ENCODE data around the gene C11orf97.

C11orf97 gene

DNA sequence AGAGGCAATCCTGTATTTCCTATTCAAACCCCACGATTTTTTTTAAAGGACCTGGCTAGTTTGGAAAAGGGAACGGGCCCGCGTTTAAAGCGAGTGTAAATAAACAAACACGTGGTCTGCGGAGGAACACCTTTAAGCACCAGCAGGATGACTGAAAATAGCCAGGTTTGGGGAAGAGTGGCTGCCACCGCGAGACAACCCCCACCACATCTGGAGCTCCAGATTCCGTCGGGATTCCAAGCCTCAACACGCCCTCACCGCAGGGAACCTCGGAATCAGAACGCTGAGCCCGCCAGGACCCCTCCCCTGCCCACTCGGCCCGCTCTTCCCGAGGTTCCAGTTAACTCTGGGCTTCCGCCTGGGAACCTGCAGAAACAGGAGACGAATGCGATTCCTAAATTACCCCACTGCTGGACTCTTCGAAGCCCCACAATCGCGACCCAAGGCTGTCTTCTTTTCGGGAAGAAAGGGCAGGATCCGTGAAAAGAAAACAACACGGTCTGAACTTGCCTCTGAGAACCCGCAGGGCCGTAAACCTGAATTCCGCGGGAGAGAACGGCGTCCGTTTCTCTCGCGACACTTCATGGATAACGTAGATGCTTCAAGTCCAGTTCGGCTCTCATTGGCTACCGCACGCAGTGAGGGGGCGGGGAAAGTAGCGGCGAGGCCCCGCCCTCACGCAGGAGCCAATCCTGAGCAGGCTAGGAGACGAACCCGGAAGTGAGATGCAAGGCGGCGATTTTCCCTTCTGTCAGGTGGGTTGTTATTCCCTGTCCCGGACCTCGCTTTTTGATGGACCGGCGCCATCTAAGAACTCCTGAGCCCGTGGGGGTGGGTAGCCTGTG lies 18.8 kb upstream of the C11orf97 start, which contains the start of the genes ANKRD49 and MRE11 (continued):
- TF ChIP-seq ZNF768 (tag by site-specific recombination; IDR thresholded peaks at IDR 0.05), result no peak
- peak; percentile 73; the same call in 1 of the 2 replicates for TF ChIP-seq ZNF561 (tag by site-specific recombination; IDR thresholded peaks at IDR 0.05; ENCODE audit: borderline replicate concordance)
- TF ChIP-seq PRDM1 (tag by site-specific recombination; IDR thresholded peaks at IDR 0.05), result no peak
- TF ChIP-seq ZNF302 (tag by site-specific recombination; IDR thresholded peaks at IDR 0.05; ENCODE audit: low read depth), result no peak
- TF ChIP-seq ZNF837 (tag by site-specific recombination; IDR thresholded peaks at IDR 0.05), result no peak
- TF ChIP-seq, protein P1, sequence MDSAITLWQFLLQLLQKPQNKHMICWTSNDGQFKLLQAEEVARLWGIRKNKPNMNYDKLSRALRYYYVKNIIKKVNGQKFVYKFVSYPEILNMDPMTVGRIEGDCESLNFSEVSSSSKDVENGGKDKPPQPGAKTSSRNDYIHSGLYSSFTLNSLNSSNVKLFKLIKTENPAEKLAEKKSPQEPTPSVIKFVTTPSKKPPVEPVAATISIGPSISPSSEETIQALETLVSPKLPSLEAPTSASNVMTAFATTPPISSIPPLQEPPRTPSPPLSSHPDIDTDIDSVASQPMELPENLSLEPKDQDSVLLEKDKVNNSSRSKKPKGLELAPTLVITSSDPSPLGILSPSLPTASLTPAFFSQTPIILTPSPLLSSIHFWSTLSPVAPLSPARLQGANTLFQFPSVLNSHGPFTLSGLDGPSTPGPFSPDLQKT (IDR thresholded peaks at IDR 0.05; ENCODE audit: borderline replicate concordance, low read depth, low read length), result no peak
- no peak for TF ChIP-seq ZNF211 (tag by site-specific recombination; IDR thresholded peaks at IDR 0.05; ENCODE audit: low read depth)
- TF ChIP-seq, protein P2, sequence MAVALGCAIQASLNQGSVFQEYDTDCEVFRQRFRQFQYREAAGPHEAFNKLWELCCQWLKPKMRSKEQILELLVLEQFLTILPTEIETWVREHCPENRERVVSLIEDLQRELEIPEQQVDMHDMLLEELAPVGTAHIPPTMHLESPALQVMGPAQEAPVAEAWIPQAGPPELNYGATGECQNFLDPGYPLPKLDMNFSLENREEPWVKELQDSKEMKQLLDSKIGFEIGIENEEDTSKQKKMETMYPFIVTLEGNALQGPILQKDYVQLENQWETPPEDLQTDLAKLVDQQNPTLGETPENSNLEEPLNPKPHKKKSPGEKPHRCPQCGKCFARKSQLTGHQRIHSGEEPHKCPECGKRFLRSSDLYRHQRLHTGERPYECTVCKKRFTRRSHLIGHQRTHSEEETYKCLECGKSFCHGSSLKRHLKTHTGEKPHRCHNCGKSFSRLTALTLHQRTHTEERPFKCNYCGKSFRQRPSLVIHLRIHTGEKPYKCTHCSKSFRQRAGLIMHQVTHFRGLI (tag by site-specific recombination; IDR thresholded peaks at IDR 0.05), result no peak
- peak; percentile 71 for TF ChIP-seq ZIC2 (tag by site-specific recombination; IDR thresholded peaks at IDR 0.05)
- TF ChIP-seq, protein P3, sequence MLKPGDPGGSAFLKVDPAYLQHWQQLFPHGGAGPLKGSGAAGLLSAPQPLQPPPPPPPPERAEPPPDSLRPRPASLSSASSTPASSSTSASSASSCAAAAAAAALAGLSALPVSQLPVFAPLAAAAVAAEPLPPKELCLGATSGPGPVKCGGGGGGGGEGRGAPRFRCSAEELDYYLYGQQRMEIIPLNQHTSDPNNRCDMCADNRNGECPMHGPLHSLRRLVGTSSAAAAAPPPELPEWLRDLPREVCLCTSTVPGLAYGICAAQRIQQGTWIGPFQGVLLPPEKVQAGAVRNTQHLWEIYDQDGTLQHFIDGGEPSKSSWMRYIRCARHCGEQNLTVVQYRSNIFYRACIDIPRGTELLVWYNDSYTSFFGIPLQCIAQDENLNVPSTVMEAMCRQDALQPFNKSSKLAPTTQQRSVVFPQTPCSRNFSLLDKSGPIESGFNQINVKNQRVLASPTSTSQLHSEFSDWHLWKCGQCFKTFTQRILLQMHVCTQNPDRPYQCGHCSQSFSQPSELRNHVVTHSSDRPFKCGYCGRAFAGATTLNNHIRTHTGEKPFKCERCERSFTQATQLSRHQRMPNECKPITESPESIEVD (tag by site-specific recombination; IDR thresholded peaks at IDR 0.05), result no peak
- 0 out of 2 replicates have a peak, but pooled peaks have one; percentile 24 for TF ChIP-seq ZFP37 (tag by site-specific recombination; IDR thresholded peaks at IDR 0.05)
- TF ChIP-seq ZSCAN16 (tag by site-specific recombination; IDR thresholded peaks at IDR 0.05), result no peak

DNA sequence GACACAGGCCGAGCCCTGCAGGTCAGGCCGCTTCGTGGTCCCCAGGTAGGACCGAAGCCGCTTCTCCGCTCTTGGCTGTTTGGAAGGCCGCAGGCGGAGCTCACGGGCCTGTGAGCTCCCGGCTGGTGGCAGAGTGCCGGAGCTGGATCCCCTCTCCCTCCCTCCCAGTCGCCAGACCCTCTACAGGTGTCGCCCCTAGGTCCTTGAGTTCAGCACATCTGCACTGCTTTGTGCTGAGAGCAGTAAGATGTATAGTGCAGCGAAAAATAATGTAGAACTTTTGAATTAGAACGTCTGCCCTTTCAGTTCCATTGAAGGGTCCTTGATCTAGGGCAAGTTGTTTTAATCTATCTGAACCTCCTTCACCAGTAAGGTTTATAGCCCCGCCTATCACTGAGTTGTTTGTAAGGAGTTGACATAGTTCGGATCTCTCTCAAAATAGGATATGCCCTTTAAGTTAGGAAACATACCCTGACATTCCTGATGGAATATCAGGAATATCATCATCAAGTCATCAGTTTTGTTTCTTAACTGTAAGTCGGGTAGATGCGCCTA lies 18.1 kb upstream of the C11orf97 start:
- TF ChIP-seq SCRT2 (tag by site-specific recombination; IDR thresholded peaks at IDR 0.05), result peak; percentile 91
- TF ChIP-seq ZNF335 (tag by site-specific recombination; conservative IDR thresholded peaks at IDR 0.05), result peak; percentile 8; the same call in 1 of the 2 replicates
- 0 out of 2 replicates have a peak, but pooled peaks have one; percentile 4 for TF ChIP-seq ZNF660 (tag by site-specific recombination; IDR thresholded peaks at IDR 0.05)
- TF ChIP-seq GLIS1 (tag by site-specific recombination; IDR thresholded peaks at IDR 0.05), result no peak
- TF ChIP-seq, protein P4, sequence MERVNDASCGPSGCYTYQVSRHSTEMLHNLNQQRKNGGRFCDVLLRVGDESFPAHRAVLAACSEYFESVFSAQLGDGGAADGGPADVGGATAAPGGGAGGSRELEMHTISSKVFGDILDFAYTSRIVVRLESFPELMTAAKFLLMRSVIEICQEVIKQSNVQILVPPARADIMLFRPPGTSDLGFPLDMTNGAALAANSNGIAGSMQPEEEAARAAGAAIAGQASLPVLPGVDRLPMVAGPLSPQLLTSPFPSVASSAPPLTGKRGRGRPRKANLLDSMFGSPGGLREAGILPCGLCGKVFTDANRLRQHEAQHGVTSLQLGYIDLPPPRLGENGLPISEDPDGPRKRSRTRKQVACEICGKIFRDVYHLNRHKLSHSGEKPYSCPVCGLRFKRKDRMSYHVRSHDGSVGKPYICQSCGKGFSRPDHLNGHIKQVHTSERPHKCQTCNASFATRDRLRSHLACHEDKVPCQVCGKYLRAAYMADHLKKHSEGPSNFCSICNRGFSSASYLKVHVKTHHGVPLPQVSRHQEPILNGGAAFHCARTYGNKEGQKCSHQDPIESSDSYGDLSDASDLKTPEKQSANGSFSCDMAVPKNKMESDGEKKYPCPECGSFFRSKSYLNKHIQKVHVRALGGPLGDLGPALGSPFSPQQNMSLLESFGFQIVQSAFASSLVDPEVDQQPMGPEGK (tag by site-specific recombination; IDR thresholded peaks at IDR 0.05), result no peak
- no peak for TF ChIP-seq ZNF571 (tag by site-specific recombination; IDR thresholded peaks at IDR 0.05)
- TF ChIP-seq ZNF394 (tag by site-specific recombination; IDR thresholded peaks at IDR 0.05; ENCODE audit: borderline replicate concordance), result no peak
- TF ChIP-seq SETDB1 (IDR thresholded peaks at IDR 0.05; ENCODE audit: insufficient read length, low read length), result peak; percentile 8
- TF ChIP-seq, protein P5, sequence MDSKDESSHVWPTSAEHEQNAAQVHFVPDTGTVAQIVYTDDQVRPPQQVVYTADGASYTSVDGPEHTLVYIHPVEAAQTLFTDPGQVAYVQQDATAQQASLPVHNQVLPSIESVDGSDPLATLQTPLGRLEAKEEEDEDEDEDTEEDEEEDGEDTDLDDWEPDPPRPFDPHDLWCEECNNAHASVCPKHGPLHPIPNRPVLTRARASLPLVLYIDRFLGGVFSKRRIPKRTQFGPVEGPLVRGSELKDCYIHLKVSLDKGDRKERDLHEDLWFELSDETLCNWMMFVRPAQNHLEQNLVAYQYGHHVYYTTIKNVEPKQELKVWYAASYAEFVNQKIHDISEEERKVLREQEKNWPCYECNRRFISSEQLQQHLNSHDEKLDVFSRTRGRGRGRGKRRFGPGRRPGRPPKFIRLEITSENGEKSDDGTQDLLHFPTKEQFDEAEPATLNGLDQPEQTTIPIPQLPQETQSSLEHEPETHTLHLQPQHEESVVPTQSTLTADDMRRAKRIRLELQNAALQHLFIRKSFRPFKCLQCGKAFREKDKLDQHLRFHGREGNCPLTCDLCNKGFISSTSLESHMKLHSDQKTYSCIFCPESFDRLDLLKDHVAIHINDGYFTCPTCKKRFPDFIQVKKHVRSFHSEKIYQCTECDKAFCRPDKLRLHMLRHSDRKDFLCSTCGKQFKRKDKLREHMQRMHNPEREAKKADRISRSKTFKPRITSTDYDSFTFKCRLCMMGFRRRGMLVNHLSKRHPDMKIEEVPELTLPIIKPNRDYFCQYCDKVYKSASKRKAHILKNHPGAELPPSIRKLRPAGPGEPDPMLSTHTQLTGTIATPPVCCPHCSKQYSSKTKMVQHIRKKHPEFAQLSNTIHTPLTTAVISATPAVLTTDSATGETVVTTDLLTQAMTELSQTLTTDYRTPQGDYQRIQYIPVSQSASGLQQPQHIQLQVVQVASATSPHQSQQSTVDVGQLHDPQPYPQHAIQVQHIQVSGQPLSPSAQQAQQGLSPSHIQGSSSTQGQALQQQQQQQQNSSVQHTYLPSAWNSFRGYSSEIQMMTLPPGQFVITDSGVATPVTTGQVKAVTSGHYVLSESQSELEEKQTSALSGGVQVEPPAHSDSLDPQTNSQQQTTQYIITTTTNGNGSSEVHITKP (tag by site-specific recombination; IDR thresholded peaks at IDR 0.05), result peak; percentile 99
- peak; percentile 85; the same call in 1 of the 2 replicates for TF ChIP-seq SCRT1 (tag by site-specific recombination; IDR thresholded peaks at IDR 0.05; ENCODE audit: borderline replicate concordance)
- no peaks in the 10 kb centered on the region for H3K9me3 ChIP-seq (ENCODE audit: control insufficient read depth, insufficient read depth, low read depth, low read length)
- POLR2A ChIA-PET, result interaction anchor here (0.6 to 2.3 kb wide), 2 partner anchors 50 to 294 kb away, joined by 3 to 5 read pairs; partner anchors contain the start of gene FUT4
- peak overlapping the region; percentile 98; the same call in 1 of the 2 replicates for H3K27ac ChIP-seq (ENCODE audit: extremely low read depth, low read depth, low read length)
- peak overlapping the region; percentile 93 for H3K4me3 ChIP-seq (ENCODE audit: low read depth, low read length)
- peaks cover 10 to 43% of the 10 kb centered on the region in 2 experiments for H3K36me3 ChIP-seq (ENCODE audit: control insufficient read depth in 2 of 2, insufficient read depth in 1 of 2, low read length in 2 of 2)
- CTCF ChIA-PET, result interaction anchor here (0.6 to 1.5 kb wide), 2 partner anchors 229 to 599 kb away, joined by 3 to 5 read pairs; no protein-coding TSS in a partner anchor
- no peaks in the 10 kb centered on the region for H3K4me1 ChIP-seq (ENCODE audit: control insufficient read depth, insufficient read depth, low read length)
